ENCODE measurements around the gene INS.
A peak's percentile ranks its signal among the peaks of the same experiment; 100 is the strongest.

Gene INS

GRCh38 chr11:2164861-2165555, 4.0 kb upstream of the INS start:
- no peak for DNase-seq

DNA sequence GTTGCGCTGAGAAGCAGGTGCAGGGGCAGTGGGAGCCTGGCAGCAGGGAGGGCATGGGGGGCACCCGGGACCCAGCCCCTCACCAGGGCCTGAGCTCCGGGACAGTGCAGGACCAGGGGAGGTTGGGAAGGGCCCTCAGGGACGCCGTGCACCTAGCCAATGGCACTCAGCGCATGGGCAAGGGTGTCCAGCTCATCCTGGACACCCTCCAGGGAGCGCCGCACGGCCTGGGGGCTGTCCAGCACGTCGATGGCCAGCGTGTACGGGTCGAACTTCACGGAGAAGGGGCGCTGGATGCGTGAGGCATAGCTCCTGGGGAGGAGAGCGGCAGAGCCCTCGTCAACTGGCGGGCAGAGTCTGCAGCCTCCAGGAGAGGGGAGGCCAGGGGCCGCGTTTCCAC, 3.1 kb upstream of the INS start:
- no peak for DNase-seq

DNA sequence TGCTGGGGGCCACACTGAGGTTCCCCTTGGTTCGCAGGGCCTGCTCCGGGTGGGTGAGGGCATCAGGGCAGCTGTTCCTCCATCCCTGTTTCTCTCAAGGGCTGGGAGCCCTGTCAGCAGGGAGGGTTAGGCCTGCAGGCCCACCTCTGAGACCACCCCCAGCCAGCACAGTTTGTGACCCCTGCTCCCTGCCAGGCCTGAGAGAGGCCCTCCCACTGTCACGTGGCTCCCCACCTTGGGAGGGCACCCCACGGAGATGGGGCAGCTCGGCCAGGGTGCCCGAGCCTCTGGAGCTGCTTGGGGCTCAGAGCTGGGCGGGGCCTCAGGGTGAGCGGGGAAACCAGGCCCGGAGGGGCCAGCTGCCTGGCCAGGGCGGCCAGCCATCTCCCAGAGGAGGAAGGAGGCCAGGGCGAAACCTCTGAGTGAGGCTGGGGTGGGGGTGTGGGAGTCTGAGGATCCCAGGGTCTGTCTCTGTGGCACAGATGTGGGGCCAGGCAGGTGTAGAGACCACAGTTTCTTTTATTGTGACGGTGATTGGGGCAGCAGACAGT, 2.5 kb upstream of the INS start:
- DNase-seq: no peak

DNA sequence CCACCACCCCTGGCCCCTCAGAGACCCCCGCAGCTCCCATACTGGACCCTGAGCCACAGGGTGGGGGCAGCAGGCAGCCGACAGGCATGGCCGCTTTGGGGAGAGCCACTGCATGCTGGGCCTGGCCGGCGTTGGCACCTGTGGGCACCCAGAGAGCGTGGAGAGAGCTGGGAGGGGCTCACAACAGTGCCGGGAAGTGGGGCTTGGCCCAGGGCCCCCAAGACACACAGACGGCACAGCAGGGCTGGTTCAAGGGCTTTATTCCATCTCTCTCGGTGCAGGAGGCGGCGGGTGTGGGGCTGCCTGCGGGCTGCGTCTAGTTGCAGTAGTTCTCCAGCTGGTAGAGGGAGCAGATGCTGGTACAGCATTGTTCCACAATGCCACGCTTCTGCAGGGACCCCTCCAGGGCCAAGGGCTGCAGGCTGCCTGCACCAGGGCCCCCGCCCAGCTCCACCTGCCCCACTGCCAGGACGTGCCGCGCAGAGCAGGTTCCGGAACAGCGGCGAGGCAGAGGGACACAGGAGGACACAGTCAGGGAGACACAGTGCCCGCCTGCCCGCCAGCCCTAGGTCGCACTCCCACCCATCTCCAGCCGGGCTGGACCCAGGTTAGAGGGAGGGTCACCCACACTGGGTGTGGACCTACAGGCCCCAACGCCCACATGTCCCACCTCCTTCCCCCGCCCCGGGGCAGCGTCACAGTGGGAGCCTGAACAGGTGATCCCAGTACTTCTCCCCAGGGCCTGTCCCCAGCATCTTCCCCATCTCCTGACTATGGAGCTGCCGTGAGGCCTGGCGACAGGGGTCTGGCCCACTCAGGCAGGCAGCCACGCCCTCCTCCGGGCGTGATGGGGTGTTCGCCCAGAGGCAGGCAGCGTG, 1.2 kb downstream of the INS start:
- no peak for DNase-seq

DNA sequence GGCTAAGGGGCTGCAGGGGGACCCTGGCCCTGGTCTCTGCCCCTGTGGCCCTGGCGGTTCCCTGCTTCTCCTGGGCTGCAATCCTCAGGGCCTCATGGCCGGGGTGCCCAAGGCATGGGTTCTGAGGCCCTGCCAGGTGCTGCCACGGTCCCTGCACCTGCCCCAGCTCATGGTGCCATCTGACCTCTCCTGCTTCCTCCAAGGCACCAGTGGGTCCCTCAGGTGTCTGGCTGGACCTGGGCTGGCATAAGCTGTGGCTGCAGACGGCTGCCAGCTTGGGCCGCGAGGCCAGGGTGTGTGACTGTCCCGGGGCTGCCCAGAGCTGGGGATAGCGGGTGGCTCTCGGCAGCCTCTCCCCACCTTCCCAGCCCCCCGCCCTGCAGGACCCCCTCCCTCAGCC, 2.0 kb downstream of the INS start:
- no peak for DNase-seq

GRCh38 chr11:2158296-2158737, 2.7 kb downstream of the INS start:
- DNase-seq: no peak

DNA sequence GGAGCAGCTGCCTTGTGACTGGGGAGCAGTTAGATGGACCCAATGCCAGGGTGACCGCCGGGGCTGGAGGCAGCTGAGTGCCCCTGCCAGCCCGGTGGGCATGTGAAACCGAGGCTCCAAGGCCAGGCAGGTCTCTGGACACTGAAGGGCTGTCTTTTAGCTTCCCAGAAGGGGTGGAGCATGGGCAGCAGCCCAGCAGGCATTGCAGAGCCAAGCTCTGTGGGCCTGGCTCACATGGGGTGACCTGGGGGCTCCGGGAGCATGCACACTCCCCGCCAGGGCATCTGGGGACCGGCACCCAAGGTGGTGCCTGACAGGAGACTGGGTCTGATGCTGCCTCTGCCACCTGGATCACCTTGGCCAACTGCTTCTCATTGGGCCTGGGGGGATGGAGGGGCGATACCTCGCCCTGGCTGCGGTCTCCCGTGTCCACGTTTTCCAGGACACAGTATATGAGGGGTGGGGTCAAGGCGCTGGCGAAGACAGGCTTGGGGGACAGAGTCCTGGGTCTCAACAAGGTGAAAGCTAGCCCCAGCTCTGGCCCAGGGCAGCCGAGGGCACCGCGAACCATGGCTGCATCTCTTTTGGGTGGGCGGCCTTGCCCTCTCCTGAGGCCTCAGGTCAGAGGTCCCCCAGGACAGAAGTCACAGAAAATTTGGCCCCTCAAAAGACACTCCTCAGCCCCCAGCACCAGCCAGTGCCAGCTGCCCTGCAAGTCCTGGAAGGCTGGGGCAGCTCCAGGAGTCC, 3.5 kb downstream of the INS start:
- no peak for DNase-seq

DNA sequence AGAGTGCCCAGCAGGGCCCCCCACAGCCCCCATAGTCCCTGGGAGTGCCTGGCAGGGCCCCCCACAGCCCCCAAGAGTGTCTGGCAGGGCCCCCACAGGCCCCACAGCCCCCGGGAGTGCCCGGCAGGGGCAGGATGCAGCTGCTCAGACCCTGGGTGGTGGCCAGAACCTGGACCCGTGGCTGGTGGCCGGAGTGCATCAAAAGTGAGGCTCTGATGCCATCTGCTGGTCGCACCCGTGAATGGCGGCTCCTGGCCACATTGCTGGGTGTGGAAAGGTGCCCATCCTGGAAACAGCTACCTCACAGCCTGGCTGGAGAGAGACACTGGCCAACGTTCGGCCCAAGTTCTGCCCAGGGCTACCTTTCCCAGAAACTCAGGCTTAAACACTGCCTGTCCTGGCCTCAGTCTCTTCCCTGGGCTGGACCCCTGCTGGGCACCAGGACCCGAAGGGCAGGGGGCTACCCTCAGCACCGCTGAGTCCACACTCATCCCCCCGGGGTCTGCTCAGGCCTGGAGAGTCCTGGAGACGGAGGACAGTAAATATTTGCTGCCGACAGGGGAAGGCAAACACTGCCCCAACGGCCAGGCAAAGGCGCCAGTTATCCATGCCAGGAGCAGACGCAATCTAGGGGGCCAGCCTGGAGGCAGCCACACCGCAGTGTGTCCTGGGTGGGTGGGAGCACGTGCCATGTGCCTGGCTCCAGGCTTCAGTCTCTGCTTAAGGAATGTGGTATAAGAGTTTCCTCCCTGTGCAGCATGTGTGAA, 4.4 kb downstream of the INS start:
- DNase-seq: peak; percentile 38

- DNase-seq: no peak
Measured at GRCh38 chr11:2155511-2155910, 5.5 kb downstream of the INS start.

DNA sequence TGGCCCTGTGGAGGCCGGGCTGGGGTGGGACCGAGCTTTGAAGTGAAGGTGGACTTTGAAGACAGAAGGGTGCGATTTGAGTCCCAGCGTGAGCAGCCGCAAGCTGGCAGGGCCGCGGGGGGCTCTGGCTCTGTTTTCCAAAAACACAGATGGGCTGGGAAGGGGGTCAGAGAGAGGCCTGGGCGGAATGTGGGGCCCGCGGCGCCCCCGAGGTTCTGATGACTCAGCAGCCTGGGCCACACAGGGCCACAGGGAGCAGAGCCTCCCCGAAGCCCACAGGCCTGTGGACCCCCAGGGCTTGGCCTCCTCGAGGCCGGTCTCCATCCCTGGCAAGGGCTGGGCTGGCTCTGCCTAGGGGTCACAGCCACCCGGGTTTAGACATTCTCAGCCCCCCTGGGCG, 6.1 kb downstream of the INS start:
- no peak for DNase-seq

GRCh38 chr11:2154195-2154585, 6.8 kb downstream of the INS start:
- DNase-seq: no peak

DNA sequence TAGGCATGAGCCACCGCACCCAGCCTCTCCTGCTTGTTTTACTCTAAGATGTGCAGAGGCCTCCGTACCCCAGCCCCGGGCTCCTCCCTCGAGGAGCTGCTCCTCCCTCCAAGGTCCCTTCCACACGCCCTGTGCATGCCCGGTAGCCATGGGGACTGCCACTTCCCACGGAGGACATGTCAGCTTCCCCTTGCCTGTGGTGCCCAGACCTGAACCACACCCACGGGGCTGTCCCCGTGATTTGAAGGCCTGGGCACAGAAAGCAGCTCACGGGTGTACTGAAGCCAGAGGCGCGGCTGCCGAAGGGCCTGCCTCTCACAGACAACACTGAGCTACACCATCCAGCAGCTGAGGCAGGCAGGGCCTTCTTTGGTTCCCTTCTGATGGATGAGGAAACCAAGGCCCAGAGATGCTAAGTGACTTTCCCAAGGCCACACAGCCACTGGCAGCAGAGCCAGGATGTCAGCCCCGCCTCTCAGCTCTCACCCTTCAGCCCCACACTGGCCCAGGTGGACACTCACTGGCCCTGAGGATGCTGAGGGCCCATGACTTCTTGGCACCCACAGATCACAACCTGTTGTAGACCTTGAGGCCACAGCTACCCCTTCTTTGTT, 7.3 kb downstream of the INS start:
- no peak for DNase-seq

GRCh38 chr11:2151500-2152257, 9.3 kb downstream of the INS start:
- peak; percentile 53 for DNase-seq

GRCh38 chr11:2149864-2150847, 10.9 kb downstream of the INS start:
- DNase-seq: peak; percentile 56

DNA sequence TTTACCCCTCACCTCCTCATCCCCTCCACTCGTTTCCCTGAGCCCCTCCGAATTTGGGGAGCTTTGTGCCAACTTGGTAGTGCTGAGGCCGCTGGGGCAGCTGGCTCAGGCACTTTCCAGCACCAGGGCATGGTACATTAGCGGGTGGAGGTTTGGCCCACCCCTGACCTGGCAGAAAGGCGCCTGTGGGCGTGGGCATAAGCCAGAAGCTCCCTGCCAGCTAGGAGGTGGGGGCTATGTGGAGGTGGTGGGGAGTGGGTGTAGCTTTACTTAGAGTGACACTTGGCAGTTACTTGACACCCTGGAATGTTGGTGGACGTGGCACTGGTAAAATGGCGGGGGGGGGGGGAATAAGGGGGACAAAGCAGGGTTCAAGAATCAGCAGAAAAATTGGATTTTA, 11.5 kb downstream of the INS start:
- DNase-seq: no peak

DNA sequence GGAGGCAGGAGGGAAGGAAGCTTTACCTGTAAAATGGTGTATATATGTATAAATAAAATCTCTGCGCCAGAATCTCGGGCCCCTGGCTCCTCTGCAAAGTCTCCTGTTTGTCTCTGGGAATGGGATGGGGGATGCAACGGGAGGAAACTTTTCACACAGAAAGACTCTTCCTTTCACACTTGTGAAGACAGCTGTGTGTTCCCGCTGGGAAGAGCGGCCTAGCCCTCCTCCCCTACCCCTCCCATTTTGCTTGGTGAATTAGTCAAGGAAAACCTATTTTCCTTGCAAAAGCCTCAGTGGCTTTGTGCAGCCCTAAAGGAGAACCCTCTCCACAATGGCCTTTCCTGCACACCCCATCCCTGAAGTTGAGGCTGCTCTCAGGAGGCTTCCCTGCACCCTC, 12.4 kb downstream of the INS start:
- DNase-seq: no peak

GRCh38 chr11:2147391-2147790, 13.6 kb downstream of the INS start:
- no peak for DNase-seq

GRCh38 chr11:2146051-2146450, 15.0 kb downstream of the INS start:
- DNase-seq: no peak

GRCh38 chr11:2144544-2145248, 16.3 kb downstream of the INS start:
- DNase-seq: no peak
